GM19351 (cell line): ENCODE measurements around the gene WDR91.

ENCODE experiments used
- ATAC-seq: cut with Tn5 transposase; IDR thresholded peaks from one replicate; pipeline ENCODE4 v1.9.1; 2021; ENCODE audit warnings: mild to moderate bottlenecking, moderate library complexity; ENCODE audit not compliant: unreplicated experiment

The WDR91 gene

GRCh38 chr7:135211179-135211945, at the start of gene WDR91:
Gene WDR91 (minus strand): TSS chr7:135211526. CDS start chr7:135211502, 24 bp downstream.
- peak; percentile 78 for ATAC-seq

GRCh38 chr7:135260470-135260869, 49.1 kb upstream of the WDR91 start:
- no peak for ATAC-seq

GRCh38 chr7:135259702-135260101, 48.4 kb upstream of the WDR91 start:
- ATAC-seq, result no peak

GRCh38 chr7:135258585-135258984, 47.3 kb upstream of the WDR91 start:
- no peak for ATAC-seq

GRCh38 chr7:135257790-135258189, 46.5 kb upstream of the WDR91 start:
- no peak for ATAC-seq

GRCh38 chr7:135253851-135254771, 42.8 kb upstream of the WDR91 start:
- no peak for ATAC-seq

GRCh38 chr7:135251496-135252391, 40.4 kb upstream of the WDR91 start:
- ATAC-seq, result peak; percentile 53

GRCh38 chr7:135248546-135248945, 37.2 kb upstream of the WDR91 start:
- ATAC-seq, result no peak

- ATAC-seq, result no peak
Measured at GRCh38 chr7:135247746-135248471, 36.6 kb upstream of the WDR91 start.

- no peak for ATAC-seq
Measured at GRCh38 chr7:135246191-135246825, 35.0 kb upstream of the WDR91 start.

GRCh38 chr7:135245226-135246190, 34.2 kb upstream of the WDR91 start:
- no peak for ATAC-seq

GRCh38 chr7:135242096-135242684, 30.9 kb upstream of the WDR91 start:
- ATAC-seq, result no peak

GRCh38 chr7:135240441-135240840, 29.1 kb upstream of the WDR91 start:
- ATAC-seq, result no peak

GRCh38 chr7:135239263-135239662, 27.9 kb upstream of the WDR91 start:
- no peak for ATAC-seq

- no peak for ATAC-seq
Measured at GRCh38 chr7:135238112-135238744, 26.9 kb upstream of the WDR91 start.

GRCh38 chr7:135236727-135237126, 25.4 kb upstream of the WDR91 start:
- ATAC-seq, result peak; percentile 72

GRCh38 chr7:135235841-135236240, 24.5 kb upstream of the WDR91 start:
- no peak for ATAC-seq

- ATAC-seq, result no peak
Measured at GRCh38 chr7:135234727-135235126, 23.4 kb upstream of the WDR91 start.
